Fibroblast of lung (primary cell): ENCODE measurements around the gene TRIAP1. TPM values are rescaled to one million over a fixed set of nuclear protein-coding genes. Genes with fewer than 3 reads are reported as not detected.
"Not testable (repeated sequence)": the region's sequence is repeated elsewhere in the genome, so short reads cannot be mapped to it uniquely, and the experiment has no call there.

Source experiments
- DNase-seq, 2 donors: peaks; one replicate each; pipeline versions ENCODE4 v3.0.0 to v3.0.0-alpha.2; 2010; ENCODE audit warnings: low read depth in 2 of 2
- H2AFZ ChIP-seq: 2 replicates; pipeline ENCODE4 v1.5.1; 2012; ENCODE audit warnings: low read length, control low read depth, inconsistent platforms
- H3K27ac ChIP-seq: 2 replicates; pipeline ENCODE4 v1.5.1; 2011; ENCODE audit warnings: low read length, control low read depth; ENCODE audit not compliant: insufficient read depth
- H3K27me3 ChIP-seq: 2 replicates; pipeline ENCODE4 v1.5.1; 2011; ENCODE audit warnings: mild to moderate bottlenecking, low read length; ENCODE audit not compliant: control insufficient read depth, insufficient read depth
- H3K36me3 ChIP-seq: 2 replicates; pipeline ENCODE4 v1.5.1; 2011; ENCODE audit warnings: low read length; ENCODE audit not compliant: control insufficient read depth, insufficient read depth
- H3K4me1 ChIP-seq: 2 replicates; pipeline ENCODE4 v1.5.1; 2011; ENCODE audit warnings: low read length; ENCODE audit not compliant: control insufficient read depth, insufficient read depth; ENCODE audit errors: extremely low read depth
- H3K4me2 ChIP-seq: 2 replicates; pipeline ENCODE4 v1.5.1; 2011; ENCODE audit warnings: low read length, control low read depth; ENCODE audit not compliant: insufficient read depth; ENCODE audit errors: extremely low read depth
- H3K4me3 ChIP-seq, 4 experiments: fragments of 200-600 bp in 1 of 4; sonication (generic) in 1 of 4; replicated peaks in 1 of 4; 2 replicates each; pipeline ENCODE4 v1.5.1; 2011 to 2016; ENCODE audit warnings: low read length in 4 of 4, low read depth in 3 of 4, mild to moderate bottlenecking in 3 of 4, control low read depth in 2 of 4, inconsistent platforms in 1 of 4, mixed read lengths in 1 of 4; ENCODE audit not compliant: insufficient read depth in 1 of 4; ENCODE audit errors: control extremely low read depth in 1 of 4
- H3K79me2 ChIP-seq: 2 replicates; pipeline ENCODE4 v1.5.1; 2012; ENCODE audit warnings: mild to moderate bottlenecking, low read length, inconsistent platforms; ENCODE audit not compliant: control insufficient read depth, insufficient read depth
- H3K9ac ChIP-seq: 2 replicates; pipeline ENCODE4 v1.5.1; 2011; ENCODE audit warnings: mild to moderate bottlenecking, low read length, control low read depth; ENCODE audit not compliant: insufficient read depth
- H3K9me3 ChIP-seq: 2 replicates; pipeline ENCODE4 v1.5.1; 2012; ENCODE audit warnings: low read depth, low read length; ENCODE audit not compliant: control insufficient read depth, insufficient read depth
- H4K20me1 ChIP-seq: 2 replicates; pipeline ENCODE4 v1.5.1; 2011; ENCODE audit warnings: low read length; ENCODE audit not compliant: control insufficient read depth, insufficient read depth; ENCODE audit errors: extremely low read depth
- EZH2 ChIP-seq: IDR thresholded peaks from 2 replicates; pipeline ENCODE4 v1.5.1; 2012; ENCODE audit warnings: low read length, control low read depth, mild to moderate bottlenecking; ENCODE audit errors: missing control alignments
- polyA plus RNA-seq, 2 donors: library from polyadenylated mRNA; depleted of rRNA in 1 of 2; stranded (reverse) in 1 of 2; unstranded in 1 of 2; fragments of >200 nt; gene quantifications; 2 replicates each; pipeline ENCODE4 v1.2.1, GENCODE V29; 2011 to 2012; ENCODE audit warnings: missing spikeins in 1 of 2
- total RNA-seq: library from RNA; depleted of rRNA; stranded (reverse); fragments of >200 nt; gene quantifications from 2 replicates; pipeline ENCODE4 v1.2.1, GENCODE V29; 2014
- TF ChIP-seq, protein P1 (sequence below), 2 donors: IDR thresholded peaks in 1 of 2; conservative IDR thresholded peaks in 1 of 2; 1 replicate in 1 of 2; 2 replicates in 1 of 2; pipeline ENCODE4 v1.5.1; 2011 to 2012; ENCODE audit warnings: low read length in 2 of 2, control low read depth in 1 of 2, inconsistent platforms in 1 of 2, low read depth in 1 of 2, mild to moderate bottlenecking in 1 of 2

The TRIAP1 gene
- total and polyA plus RNA-seq, 2 donors (not counting 1 experiment from before 2014, with no cell fraction given), result 29.6 to 52.7 TPM

DNA sequence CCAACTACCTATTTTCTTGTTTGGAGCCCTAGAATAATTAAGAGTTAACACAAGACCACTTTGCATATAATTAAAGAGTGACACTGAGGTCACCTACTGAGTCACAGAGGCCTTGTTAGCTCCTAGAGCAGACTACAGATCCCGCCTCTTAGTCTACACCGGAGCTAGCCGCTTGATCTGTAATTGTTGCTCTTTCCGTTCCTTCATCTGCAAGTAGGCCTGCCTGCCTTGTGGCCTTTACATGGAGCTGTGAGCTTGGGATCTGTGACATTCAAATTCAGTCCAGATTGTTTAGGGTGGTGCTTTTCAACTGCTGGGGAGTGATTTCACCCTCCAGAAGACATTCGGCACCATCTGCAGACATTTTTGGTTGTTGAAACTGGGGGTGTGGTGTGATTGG lies 44.1 kb upstream of the TRIAP1 start:
- Histone ChIP-seq H3K9ac (no peak overlapping the region), H3K79me2 (peaks cover 3% of the 10 kb centered on the region), H2AFZ (no peak overlapping the region), H3K36me3 (no peaks in the 10 kb centered on the region), H3K9me3 (no peaks in the 10 kb centered on the region), H3K27me3 (no peaks in the 10 kb centered on the region), H3K4me3 (no peak overlapping the region), H3K4me2 (no peak overlapping the region), H4K20me1 (no peaks in the 10 kb centered on the region), H3K27ac (no peak overlapping the region), H3K4me1 (no peaks in the 10 kb centered on the region)
- TF ChIP-seq, protein P1, sequence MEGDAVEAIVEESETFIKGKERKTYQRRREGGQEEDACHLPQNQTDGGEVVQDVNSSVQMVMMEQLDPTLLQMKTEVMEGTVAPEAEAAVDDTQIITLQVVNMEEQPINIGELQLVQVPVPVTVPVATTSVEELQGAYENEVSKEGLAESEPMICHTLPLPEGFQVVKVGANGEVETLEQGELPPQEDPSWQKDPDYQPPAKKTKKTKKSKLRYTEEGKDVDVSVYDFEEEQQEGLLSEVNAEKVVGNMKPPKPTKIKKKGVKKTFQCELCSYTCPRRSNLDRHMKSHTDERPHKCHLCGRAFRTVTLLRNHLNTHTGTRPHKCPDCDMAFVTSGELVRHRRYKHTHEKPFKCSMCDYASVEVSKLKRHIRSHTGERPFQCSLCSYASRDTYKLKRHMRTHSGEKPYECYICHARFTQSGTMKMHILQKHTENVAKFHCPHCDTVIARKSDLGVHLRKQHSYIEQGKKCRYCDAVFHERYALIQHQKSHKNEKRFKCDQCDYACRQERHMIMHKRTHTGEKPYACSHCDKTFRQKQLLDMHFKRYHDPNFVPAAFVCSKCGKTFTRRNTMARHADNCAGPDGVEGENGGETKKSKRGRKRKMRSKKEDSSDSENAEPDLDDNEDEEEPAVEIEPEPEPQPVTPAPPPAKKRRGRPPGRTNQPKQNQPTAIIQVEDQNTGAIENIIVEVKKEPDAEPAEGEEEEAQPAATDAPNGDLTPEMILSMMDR (conservative IDR thresholded peaks at IDR 0.05 in 1 of 2, IDR thresholded peaks at IDR 0.05 in 1 of 2; ENCODE audit: low read depth in 1 of 2, low read length in 2 of 2), result no peak
- no peak for TF ChIP-seq EZH2
- DNase-seq, result no peak

DNA sequence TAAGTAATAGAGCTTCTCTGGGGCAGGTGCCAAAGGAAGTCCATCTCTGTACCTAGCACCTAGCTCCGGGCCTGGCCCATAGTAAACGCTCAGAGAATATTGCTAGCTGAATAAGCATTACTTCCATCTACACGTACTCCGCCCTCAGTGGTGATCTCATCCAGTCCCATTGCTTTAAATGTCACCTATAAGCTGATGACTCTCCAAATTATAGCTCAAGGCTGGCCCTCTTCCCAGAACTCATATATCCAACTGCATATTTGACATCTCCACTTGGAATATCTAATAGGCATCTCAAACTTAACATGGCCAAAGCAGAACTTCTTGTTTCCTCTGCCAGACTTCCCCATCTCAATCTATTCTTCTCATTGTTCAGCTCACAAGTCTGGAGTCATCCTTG lies 42.8 kb upstream of the TRIAP1 start:
- Histone ChIP-seq H3K27me3 (no peaks in the 10 kb centered on the region), H3K9ac (no peak overlapping the region), H3K4me3 (no peak overlapping the region), H3K9me3 (no peaks in the 10 kb centered on the region), H3K36me3 (no peaks in the 10 kb centered on the region), H3K27ac (no peak overlapping the region), H3K4me2 (no peak overlapping the region), H2AFZ (no peak overlapping the region), H4K20me1 (no peaks in the 10 kb centered on the region), H3K79me2 (no peaks in the 10 kb centered on the region), H3K4me1 (no peaks in the 10 kb centered on the region)
- peak in 1 of 2 donors; percentile 68 for DNase-seq
- no peak for TF ChIP-seq EZH2
- TF ChIP-seq, protein P1 (conservative IDR thresholded peaks at IDR 0.05 in 1 of 2, IDR thresholded peaks at IDR 0.05 in 1 of 2; ENCODE audit: low read depth in 1 of 2, low read length in 2 of 2), result no peak

DNA sequence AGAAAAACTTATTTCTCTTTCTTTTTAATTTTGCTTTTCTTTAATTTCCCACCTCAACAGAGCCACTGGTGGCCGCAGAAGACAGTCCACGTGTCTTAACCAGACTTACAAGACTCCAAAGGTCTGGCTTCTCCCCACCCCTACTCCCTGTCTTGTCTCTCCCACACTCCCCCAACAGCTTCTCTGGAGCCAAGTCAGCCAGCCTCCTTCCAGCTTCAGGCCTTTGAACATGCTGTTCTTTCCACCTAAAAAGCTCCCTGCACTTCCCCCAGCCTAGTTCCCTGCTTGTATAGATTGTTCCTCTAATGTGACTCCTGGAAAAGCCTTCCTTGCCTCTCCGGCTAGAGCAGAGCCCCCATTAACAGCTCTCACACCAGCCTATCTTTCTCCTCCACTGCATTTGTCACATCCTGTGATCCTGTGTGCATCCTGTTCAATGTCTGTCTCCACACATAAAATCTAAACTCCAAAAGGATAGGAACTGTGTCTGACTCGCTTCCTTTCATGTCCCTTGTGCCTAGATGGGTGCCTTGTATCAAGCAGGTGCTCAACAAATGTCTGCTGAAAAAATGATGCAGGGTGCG lies 42.0 kb upstream of the TRIAP1 start:
- H3K36me3 ChIP-seq, result no peaks in the 10 kb centered on the region
- H3K9me3 ChIP-seq, result no peaks in the 10 kb centered on the region
- H4K20me1 ChIP-seq, result no peaks in the 10 kb centered on the region
- no peaks in the 10 kb centered on the region for H3K4me1 ChIP-seq
- H3K27me3 ChIP-seq, result no peaks in the 10 kb centered on the region
- DNase-seq, result no peak
- no peak overlapping the region for H3K4me3 ChIP-seq
- H3K9ac ChIP-seq, result no peak overlapping the region
- no peak overlapping the region for H3K4me2 ChIP-seq
- no peak overlapping the region for H2AFZ ChIP-seq
- TF ChIP-seq, protein P1 (conservative IDR thresholded peaks at IDR 0.05 in 1 of 2, IDR thresholded peaks at IDR 0.05 in 1 of 2; ENCODE audit: low read depth in 1 of 2, low read length in 2 of 2), result no peak
- TF ChIP-seq EZH2, result no peak
- H3K27ac ChIP-seq, result no peak overlapping the region
- H3K79me2 ChIP-seq, result no peaks in the 10 kb centered on the region

DNA sequence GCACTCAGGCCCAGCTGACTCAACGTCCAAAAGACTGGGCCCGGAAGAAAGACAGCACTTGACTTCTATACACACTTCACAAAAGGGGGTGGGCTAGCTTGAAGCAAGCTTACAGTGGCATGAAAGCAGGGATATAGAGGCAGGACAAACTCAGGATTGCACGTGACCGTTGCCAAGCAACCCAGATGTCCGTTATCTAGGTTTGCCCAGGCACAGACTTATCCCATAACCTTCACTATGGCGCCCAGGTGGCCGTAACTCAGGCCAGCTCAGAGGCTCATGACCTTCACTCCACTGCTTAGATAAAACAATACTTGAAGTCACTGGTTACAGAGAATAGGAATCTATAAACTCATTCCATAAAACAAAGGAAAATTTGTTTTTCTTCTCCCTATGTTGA lies 41.4 kb upstream of the TRIAP1 start:
- H3K79me2 ChIP-seq, H3K27me3 ChIP-seq, H3K9ac ChIP-seq, H2AFZ ChIP-seq, H4K20me1 ChIP-seq, H3K36me3 ChIP-seq, H3K9me3 ChIP-seq, DNase-seq, H3K4me2 ChIP-seq, H3K4me3 ChIP-seq, H3K27ac ChIP-seq, H3K4me1 ChIP-seq: not testable (repeated sequence)
